ENCODE results near the gene ANAPC15. TPM values are rescaled to one million over a fixed set of nuclear protein-coding genes. Genes with fewer than 3 reads are reported as not detected.

ANAPC15 gene
- total RNA-seq, 2 experiments from 2014 or later: 48.8 to 52.5 TPM

DNA sequence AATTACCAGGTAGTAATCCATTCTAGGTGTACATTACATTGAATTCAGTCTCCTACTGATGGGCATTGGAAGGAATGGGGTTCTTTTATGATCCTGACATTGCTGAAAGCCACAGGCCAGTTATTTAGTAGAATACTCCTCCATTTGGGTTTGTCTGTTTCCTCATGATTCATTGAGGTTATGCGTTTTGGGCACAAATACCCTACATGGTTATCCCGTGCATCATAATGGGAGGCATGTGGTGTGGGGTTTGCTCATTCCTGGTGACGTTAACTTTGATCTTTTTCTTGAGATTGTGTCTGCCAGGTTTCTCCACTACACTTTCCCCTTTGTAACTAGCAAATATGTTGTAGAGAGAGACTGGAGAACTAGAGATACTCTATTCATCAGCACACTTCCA is 28.6 kb upstream of the ANAPC15 start:
- intact Hi-C loops (cut with DNase I, micrococcal nuclease): loop anchor here in 1 of 2 experiments (2.0 kb wide), 1 partner anchor 26 kb away; no protein-coding TSS in a partner anchor
- peaks cover 0 to under 1% of the 10 kb centered on the region in 2 experiments for H3K9me3 ChIP-seq (ENCODE audit: control insufficient read depth in 1 of 2, insufficient read depth in 1 of 2, low read length in 2 of 2)
- H3K27ac ChIP-seq (ENCODE audit: low read depth in 1 of 2, low read length in 2 of 2): no peak overlapping the region
- H3K27me3 ChIP-seq (ENCODE audit: control insufficient read depth in 1 of 2, insufficient read depth in 2 of 2, low read length in 2 of 2): no peaks in the 10 kb centered on the region
- H3K4me1 ChIP-seq (ENCODE audit: insufficient read depth, low read length): no peaks in the 10 kb centered on the region
- ATAC-seq (ENCODE audit: poor library complexity): peak; percentile 25
- Mint-ChIP-seq H3K27me3 (peaks cover 11% of the 10 kb centered on the region), H3K9me3 (no peaks in the 10 kb centered on the region), H3K27ac (no peak overlapping the region), H3K4me1 (ENCODE audit: low read depth) (no peaks in the 10 kb centered on the region), H3K4me3 (no peak overlapping the region), H3K36me3 (ENCODE audit: low read depth) (no peaks in the 10 kb centered on the region)
- no peak overlapping the region for H3K4me3 ChIP-seq (ENCODE audit: low read length)
- H3K36me3 ChIP-seq (ENCODE audit: insufficient read depth, low read length): no peaks in the 10 kb centered on the region
- DNase-seq: peak in 1 of 14 experiments; percentile 4
- TF ChIP-seq, protein P1, sequence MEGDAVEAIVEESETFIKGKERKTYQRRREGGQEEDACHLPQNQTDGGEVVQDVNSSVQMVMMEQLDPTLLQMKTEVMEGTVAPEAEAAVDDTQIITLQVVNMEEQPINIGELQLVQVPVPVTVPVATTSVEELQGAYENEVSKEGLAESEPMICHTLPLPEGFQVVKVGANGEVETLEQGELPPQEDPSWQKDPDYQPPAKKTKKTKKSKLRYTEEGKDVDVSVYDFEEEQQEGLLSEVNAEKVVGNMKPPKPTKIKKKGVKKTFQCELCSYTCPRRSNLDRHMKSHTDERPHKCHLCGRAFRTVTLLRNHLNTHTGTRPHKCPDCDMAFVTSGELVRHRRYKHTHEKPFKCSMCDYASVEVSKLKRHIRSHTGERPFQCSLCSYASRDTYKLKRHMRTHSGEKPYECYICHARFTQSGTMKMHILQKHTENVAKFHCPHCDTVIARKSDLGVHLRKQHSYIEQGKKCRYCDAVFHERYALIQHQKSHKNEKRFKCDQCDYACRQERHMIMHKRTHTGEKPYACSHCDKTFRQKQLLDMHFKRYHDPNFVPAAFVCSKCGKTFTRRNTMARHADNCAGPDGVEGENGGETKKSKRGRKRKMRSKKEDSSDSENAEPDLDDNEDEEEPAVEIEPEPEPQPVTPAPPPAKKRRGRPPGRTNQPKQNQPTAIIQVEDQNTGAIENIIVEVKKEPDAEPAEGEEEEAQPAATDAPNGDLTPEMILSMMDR (IDR thresholded peaks at IDR 0.05): no peak
- ChIA-PET POLR2A (no interaction called here), CTCF (no interaction called here)

DNA sequence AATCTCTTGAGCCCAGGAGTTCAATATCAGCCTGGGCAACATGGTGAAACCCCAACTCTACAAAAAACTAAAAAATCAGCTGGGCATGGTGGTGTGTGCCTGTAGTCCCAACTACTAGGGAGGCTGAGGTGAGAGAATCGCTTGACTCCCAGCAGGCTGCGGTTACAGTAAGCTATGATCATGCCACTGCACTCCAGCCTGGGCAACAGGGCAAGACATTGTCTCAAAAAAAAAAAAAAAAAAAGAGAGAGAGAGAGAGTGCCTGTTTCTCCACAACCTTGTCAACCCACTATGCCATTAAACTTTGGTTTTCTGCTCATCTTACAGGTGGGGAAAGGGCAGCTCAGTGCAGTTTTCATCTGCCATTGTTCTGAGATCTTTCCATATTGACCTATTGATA is 28.2 kb upstream of the ANAPC15 start:
- Histone ChIP-seq H3K9me3 (ENCODE audit: control insufficient read depth in 1 of 2, insufficient read depth in 1 of 2, low read length in 2 of 2) (peaks cover 0 to 5% of the 10 kb centered on the region in 2 experiments), H3K27me3 (ENCODE audit: control insufficient read depth in 1 of 2, insufficient read depth in 2 of 2, low read length in 2 of 2) (no peaks in the 10 kb centered on the region), H3K4me1 (ENCODE audit: insufficient read depth, low read length) (no peaks in the 10 kb centered on the region), H3K4me3 (ENCODE audit: low read length) (no peak overlapping the region), H3K27ac (ENCODE audit: low read depth in 1 of 2, low read length in 2 of 2) (no peak overlapping the region), H3K36me3 (ENCODE audit: insufficient read depth, low read length) (no peaks in the 10 kb centered on the region)
- intact Hi-C loops (cut with DNase I, micrococcal nuclease): loop anchor here in 1 of 2 experiments (2.0 kb wide), 1 partner anchor 26 kb away; no protein-coding TSS in a partner anchor
- H3K4me1 Mint-ChIP-seq (ENCODE audit: low read depth): no peaks in the 10 kb centered on the region
- no peak overlapping the region for H3K27ac Mint-ChIP-seq
- ATAC-seq (ENCODE audit: poor library complexity) (no peak), DNase-seq (no peak)
- H3K4me3 Mint-ChIP-seq: no peak overlapping the region
- TF ChIP-seq, protein P1 (IDR thresholded peaks at IDR 0.05): no peak
- POLR2A ChIA-PET: no interaction called here
- H3K36me3 Mint-ChIP-seq (ENCODE audit: low read depth): no peaks in the 10 kb centered on the region
- peaks cover 11% of the 10 kb centered on the region for H3K27me3 Mint-ChIP-seq
- CTCF ChIA-PET: no interaction called here
- H3K9me3 Mint-ChIP-seq: no peaks in the 10 kb centered on the region

DNA sequence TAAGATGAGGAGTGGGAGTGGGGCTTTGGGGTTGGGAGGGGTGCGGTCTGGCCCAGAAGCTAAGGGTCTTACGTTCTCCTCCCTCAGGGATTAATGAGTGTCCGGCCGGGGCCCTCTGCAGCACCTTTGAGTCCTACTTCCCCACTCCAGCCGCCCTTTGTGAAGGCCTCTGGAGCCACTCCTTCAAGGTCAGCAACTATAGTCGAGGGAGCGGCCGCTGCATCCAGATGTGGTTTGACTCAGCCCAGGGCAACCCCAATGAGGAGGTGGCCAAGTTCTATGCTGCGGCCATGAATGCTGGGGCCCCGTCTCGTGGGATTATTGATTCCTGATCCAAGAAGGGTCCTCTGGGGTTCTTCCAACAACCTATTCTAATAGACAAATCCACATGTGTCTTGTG is 27.0 kb upstream of the ANAPC15 start:
- Mint-ChIP-seq H3K9me3 (no peaks in the 10 kb centered on the region), H3K4me1 (ENCODE audit: low read depth) (no peaks in the 10 kb centered on the region), H3K27ac (no peak overlapping the region), H3K4me3 (no peak overlapping the region), H3K36me3 (ENCODE audit: low read depth) (no peaks in the 10 kb centered on the region), H3K27me3 (peaks cover 11% of the 10 kb centered on the region)
- Histone ChIP-seq H3K9me3 (ENCODE audit: control insufficient read depth in 1 of 2, insufficient read depth in 1 of 2, low read length in 2 of 2) (peaks cover 0 to 5% of the 10 kb centered on the region in 2 experiments), H3K36me3 (ENCODE audit: insufficient read depth, low read length) (no peaks in the 10 kb centered on the region), H3K27ac (ENCODE audit: low read depth in 1 of 2, low read length in 2 of 2) (no peak overlapping the region), H3K4me3 (ENCODE audit: low read length) (no peak overlapping the region), H3K27me3 (ENCODE audit: control insufficient read depth in 1 of 2, insufficient read depth in 2 of 2, low read length in 2 of 2) (no peaks in the 10 kb centered on the region), H3K4me1 (ENCODE audit: insufficient read depth, low read length) (no peaks in the 10 kb centered on the region)
- DNase-seq (no peak), ATAC-seq (ENCODE audit: poor library complexity) (no peak)
- ChIA-PET POLR2A (no interaction called here), CTCF (no interaction called here)
- intact Hi-C loops (cut with DNase I, micrococcal nuclease): no loop called here
- TF ChIP-seq, protein P1 (IDR thresholded peaks at IDR 0.05): no peak

Data from CD4-positive, alpha-beta T cell (primary cell).